Activated CD8-positive, alpha-beta memory T cell treated with anti-CD3 and anti-CD28 coated beads, Interleukin-2, amount 50 U/mL, for 4 hours (primary cell): ENCODE results near the gene AARSD1.
"Not testable (repeated sequence)": the region's sequence is repeated elsewhere in the genome, so short reads cannot be mapped to it uniquely, and the experiment has no call there.

Experiments used
- DNase-seq: peaks from one replicate; pipeline ENCODE4 v3.0.0-alpha.2; 2020

The AARSD1 gene, protein sequence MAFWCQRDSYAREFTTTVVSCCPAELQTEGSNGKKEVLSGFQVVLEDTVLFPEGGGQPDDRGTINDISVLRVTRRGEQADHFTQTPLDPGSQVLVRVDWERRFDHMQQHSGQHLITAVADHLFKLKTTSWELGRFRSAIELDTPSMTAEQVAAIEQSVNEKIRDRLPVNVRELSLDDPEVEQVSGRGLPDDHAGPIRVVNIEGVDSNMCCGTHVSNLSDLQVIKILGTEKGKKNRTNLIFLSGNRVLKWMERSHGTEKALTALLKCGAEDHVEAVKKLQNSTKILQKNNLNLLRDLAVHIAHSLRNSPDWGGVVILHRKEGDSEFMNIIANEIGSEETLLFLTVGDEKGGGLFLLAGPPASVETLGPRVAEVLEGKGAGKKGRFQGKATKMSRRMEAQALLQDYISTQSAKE

DNA sequence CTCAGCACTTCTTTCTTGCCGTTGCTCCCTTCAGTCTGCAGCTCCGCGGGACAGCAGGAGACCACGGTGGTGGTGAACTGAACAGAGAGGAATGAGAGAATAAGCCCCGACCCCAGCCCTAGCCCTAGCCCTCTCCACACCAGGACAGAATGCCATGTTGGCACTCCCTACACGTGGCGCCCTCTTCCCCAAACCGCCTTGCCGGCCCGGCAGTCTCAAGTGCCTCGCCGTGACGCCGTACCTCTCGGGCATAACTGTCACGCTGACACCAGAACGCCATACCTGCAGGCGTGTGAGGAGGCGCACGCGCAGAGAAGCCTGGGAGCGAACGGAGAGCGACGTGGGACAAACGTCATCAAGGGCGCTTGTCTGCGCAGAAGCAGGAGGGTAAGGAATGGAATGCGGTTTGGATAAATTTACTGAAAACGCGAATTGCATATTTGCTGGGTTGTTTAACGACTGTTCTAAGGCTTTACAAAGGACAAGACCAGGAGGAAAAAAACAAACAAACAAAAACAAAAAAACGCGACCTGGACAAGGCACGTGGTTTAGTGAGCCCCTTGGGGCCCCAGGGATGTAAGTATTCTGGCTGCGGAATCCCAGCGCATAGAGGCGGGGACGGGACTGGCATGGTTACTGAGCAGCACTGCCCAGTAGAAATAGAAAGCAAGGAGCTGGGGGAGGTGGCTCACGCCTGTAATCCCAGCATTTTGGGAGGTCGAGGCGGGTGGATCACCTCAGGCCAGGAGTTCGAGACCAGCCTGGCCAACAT, at the start of gene AARSD1:
Gene AARSD1, minus strand, starts transcription at position 294 of the 772 bp plus-strand sequence. Its CDS starts 14 bp downstream, at position 280.
- DNase-seq: peak; percentile 85

DNA sequence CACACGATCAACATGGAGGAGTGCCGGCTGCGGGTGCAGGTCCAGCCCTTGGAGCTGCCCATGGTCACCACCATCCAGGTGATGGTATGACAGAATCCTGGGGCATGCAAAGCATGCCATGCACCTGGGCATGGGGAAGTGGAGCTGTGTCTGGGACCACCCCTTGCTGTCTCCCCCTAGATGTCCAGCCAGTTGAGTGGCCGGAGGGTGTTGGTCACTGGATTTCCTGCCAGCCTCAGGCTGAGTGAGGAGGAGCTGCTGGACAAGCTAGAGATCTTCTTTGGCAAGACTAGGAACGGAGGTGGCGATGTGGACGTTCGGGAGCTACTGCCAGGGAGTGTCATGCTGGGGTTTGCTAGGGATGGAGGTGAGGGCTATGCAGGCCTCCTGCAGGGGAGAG, 49.0 kb upstream of the AARSD1 start:
- no peak for DNase-seq

DNA sequence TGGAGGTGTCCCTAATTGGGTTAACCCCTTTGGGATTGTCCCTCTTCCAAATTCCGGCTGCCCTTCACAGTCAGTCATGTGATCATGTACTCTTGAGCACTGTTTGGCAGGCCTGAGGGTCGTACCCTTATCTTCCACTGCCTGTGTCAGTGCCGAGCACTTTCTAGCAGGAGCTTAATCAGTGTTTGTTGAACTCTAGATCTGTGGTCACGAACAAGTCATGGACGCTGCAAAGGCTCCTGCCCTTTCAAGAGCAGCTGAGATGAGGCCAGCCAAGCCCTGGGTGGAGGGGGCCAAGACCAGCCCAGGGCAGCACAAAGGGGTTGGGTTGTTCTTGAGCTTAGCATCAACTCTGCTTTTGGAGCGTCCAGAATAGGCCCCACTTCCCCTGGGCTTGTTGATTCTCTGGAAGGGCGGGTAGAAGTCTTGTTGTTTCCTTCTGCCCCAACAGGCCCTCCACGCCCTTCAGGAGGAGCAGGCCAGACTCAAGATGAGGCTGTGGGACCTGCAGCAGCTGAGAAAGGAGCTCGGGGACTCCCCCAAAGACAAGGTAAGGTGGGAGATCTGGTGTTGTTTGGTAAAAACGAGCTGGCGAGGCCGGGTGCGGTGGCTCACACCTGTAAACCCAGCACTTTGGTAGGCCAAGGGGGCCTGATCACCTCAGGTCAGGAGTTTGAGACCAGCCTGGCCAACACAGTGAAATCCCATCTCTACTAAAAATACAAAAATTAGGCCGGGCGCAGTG, 47.6 kb upstream of the AARSD1 start:
- DNase-seq: no peak

DNA sequence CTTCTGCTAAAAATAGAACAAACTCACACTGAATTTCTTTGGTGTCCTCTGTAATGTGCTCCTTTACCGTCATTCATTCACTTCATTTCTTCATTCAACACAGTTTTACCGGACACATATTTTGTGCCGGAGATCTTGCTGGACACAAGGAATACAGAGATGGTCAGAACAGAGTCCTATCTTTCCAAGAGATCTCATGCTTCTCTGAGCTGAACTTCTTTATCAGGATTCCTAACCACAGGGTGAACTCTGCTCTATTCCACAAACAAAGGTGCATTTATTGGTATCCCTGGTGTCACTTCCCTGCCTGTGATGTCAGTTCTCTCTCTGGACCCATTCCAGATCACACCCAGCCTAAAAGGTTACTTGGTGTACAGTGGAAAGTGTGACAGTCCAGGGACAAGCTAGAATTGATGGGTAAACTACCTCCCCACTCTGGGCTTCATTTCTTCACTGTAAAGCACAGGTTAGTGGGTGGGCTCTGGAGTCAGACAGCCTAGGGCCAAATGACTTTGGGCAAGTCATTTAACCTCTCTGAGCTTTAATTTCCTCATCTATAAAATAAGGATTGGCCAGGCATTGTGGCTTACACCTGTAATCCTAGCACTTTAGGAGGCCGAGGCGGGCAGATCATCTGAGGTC, 46.5 kb upstream of the AARSD1 start:
- no peak for DNase-seq

DNA sequence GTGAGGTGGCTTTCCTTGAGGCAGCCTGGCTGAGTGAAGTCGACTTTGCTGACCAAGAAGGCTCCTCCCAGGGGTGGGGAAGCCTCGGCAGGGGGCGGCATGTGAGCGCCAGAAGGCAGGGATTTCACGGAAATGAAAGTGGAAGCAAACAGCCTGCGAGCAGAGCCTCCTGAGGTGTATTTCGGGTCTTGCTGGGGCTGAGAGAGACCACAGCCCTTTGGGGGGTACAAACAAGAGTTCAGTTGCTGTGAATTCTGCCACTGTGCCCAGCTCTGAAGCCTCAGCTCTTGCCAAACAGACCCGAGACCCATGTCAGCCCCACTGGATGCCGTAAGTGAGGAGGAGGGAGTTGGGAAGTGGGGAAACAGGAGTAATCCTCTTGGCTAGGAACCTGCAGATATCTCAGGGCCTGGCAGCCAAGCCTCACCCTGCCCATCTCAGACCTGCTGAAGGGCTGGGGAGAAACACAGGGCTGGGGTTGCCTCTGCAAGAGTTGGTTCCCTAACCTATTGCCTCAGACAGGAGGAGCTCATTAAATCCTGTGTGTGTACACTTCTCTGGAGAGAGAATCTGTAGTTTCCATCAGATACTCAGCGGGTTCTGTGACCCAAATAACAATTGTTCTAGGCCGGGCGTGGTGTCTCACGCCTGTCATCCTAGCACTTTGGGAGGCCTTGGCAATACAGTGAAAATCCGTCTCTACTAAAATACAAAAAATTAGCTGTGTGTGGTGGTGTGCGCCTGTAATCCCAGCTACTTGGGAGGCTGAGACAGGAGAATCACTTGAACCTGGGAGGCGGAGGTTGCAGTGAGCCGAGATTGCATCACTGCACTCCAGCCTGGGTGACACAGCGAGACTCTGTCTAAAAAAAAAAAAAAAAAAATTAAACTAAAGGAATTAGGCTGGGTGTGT, 42.6 kb upstream of the AARSD1 start, which contains the start of gene IFI35:
Gene IFI35, plus strand, starts transcription at position 146 of the 913 bp plus-strand sequence. Its CDS starts 164 bp downstream, at position 310.
- peak; percentile 82 for DNase-seq

DNA sequence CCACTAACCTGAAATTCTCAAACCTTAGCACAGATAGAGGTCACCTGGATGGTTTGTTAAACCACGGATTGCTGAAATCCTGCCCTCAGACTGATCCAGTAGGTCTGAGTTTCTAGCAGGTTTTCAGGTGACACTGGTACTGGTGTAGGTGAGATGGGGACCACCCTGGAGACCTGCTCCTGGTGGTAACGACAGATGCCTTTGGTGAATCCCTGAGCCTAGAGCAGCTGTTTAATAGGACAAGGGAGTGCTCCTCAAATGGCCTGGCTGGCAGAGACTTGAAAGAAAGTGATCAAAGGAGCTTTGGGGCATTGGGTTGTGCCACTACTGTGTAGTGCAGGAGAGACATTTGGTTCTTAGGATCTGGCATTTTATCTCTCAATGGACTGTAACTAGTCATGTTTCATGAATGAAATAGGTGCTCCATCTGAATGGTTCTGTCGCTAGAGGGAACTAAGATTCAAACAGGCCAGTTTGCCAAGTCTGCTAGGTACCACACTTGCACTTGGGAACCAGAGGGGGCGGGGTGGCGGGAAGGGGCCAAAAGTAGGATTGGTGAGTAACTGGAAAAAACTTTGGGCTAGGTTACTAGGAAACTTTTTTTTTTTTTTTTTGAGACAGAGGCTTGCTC, 39.4 kb upstream of the AARSD1 start:
- DNase-seq: no peak

DNA sequence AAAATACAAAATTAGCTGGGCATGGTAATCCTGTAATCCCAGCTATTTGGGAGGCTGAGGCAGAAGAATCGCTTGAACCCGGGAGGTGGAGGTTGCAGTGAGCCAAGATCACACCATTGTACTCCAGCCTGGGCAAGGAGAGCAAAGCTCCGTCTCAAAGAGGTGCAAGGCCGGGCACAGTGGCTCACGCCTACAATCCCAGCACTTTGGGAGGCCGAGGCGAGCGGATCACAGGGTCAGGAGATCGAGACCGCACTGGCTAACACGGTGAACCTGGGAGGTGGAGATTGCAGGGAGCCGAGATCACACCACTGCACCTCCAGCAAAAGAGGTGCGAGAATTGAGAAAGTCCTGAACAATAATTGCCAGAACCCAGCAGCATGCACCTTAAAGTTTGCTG, 36.6 kb upstream of the AARSD1 start:
- not testable (repeated sequence) for DNase-seq

DNA sequence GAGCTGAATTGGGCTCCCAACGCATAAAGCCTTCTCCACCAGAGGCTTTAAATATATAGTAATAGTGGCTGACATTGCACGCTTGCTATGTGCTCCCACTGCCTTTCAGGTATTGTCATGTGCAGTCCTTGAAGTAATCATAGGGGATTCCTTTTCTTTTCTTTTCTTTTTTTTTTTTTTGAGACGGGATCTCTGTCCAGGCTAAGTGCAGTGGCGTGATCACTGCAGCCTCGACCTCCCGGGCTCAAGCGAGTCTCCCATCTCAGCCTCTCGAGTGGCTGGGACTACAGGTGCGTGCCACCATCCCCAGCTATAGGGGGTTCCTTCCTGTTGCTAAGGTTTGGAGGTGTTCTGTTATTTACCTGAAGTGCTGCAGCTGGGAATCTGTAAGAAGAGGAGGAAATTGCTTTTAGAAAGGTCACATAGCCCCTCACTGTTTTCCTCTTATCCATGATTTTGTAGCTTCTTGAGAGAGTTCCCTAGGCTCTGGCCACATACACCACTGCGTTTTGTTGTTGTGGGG, 34.8 kb upstream of the AARSD1 start:
- no peak for DNase-seq

DNA sequence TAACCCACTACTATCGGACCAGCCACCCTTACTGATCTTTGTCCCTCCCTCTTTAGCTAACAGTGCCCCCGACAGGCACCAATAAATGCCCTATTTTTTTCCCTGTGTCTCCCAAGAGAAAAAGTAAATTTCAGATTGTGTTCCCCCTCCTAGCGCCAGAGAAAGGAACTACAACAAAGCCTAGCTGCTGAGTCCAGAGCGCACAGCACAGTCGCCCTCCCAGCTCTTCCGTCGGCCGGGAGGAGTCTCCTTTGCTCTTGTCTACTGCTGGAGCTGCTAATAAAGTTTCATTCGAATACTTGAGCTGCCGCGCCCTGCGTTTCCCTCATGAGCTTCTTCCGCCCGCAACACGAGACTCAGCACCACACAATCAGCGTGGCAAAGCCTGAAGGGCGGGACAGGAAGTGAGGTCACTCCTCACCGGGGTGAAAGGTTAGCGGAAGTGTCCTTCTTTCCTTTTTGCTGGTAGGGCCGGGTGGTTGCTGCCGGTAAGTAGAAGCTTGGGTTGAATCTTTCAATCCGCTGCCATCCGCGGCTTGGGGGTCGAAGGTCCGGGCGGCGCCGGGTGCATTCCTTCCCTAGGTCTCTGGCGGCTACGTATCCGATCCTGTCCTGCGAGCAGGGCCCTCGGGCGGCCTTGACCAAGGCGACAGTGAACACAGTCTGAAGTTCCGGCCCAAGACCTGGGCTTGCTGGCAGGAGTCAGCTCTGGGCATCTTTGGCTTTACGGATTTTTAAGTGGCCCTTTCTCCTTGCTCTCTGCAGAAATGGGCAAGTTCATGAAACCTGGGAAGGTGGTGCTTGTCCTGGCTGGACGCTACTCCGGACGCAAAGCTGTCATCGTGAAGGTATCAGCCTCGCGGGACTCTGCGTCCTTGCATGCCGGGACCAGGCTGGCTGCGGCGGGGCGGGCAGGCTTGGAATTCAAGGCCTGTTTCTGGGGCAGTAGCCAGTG, 34.0 kb upstream of the AARSD1 start, which contains the start of gene RPL27:
Gene RPL27, plus strand, starts transcription at position 436 of the 955 bp plus-strand sequence. Its CDS starts 332 bp downstream, at position 768.
- DNase-seq: peak; percentile 98

DNA sequence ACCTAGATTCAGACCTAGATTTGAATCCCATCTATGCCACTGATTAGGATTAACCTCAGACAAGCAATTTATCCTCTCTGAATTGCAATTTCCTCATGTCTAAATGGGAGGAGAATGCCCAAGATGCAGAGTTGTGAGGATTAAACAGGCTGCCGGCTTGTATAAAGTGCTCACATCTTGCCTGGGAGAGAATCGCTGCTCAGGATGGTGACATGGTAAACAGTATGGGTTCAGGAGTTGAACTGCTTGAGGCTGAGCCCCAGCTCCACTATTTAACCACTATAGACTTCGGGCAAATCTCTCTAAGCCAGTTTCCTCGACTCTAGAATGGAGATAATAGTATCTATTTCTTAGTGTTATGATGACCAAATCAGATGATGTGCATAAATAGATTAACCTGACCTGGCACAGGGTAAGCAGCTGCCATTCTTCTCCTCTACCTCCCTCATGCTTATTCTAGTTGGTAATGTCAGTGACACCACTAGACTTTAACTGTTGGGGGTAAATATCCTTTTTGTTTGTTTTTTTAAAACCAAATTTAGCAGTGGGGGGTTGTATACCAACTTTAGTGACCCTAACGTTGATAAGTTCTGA, 33.2 kb upstream of the AARSD1 start:
- no peak for DNase-seq

DNA sequence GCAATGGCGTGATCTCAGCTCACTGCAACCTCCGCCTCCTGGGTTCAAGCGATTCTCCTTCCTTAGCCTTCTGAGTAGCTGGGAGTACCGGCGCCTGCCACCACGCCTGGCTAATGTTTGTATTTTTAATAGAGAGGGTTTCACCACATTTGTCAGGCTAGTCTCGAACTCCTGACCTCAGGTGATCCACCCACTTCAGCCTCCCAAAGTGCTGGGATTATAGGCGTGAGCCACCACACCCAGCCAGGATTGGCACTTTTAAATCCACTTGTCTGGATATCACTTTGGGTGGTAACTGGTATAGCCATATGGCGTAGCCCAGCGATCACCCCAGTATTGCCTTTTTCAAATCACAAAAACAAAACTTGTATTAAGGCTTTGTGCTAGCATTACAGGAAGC, 29.7 kb upstream of the AARSD1 start:
- DNase-seq: not testable (repeated sequence)

DNA sequence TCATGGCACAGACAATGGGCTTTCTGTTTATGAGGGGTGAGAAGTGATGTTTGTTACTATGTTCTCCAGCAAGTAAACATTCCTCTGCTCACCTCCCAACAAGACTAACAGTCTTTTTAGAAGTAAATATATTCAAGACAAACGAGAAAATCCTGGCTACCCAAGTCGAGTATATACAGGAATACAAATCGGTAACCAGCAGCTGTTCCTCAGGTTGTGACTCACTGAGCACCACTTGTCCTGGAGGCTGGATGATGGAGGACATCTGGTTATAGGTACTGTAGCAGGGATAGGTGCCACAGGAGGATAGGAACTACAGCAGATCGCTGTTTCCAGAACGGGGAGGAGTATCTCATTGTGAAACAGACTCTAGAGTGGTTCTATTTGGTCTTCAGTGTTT, 28.6 kb upstream of the AARSD1 start:
- DNase-seq: no peak

DNA sequence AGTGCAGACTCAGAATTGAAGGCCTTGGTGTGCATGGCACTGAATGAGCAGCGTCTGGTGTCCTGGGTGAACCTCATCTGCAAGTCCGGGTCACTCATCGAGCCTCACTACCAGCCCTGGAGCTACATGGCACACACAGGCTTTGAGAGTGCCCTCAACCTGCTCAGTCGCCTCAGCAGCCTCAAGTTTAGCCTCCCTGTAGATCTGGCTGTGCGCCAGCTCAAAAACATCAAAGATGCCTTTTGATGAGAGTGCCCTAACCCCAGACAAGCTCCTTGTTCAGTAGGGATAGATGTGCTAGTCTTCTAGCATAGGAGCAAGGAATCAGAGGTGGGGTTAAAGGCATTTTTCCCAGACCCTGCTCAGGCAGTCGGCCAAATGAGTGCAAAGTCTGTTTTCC, 27.2 kb upstream of the AARSD1 start:
- no peak for DNase-seq

DNA sequence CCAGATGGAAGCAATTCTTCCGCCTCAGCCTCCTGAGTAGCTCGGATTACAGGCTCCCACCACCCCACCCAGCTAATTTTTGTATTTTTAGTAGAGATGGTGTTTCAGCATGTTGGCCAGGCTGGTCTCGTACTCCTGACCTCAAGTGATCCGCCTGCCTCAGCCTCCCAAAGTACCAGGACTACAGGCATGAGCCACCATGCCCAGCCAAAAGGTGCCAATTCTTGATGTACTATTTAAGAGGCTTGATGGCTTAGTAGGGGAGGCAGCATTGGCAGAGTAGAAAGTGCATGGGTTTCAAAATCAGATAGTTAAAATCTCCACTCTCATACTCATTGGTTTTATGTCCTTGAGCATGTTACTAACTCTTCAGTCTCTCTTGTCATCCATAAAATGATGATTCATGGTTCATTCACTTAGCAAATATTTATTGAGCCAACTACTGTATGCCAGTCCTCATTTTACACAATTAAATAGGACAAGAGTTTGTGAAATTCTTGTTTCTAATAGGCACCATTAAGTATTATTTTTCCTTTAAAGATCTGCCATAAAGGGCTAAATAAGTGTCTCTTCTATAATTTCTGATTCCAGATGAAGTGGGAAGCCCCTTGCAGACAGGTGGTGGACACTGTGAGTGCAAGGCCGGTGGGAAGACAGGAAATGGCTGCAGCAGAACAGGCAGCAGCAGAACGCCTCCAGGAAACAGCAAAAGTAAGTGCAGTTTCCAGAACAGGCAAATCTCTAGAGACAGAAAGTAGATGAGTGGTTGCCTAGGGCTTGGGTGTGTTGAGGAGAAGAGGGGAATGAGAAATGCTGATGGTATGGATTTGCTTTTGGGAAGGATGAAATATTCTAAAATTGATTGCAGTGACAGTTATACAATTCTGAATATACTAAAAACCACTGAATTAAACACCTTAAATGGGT, 25.7 kb upstream of the AARSD1 start:
- no peak for DNase-seq

DNA sequence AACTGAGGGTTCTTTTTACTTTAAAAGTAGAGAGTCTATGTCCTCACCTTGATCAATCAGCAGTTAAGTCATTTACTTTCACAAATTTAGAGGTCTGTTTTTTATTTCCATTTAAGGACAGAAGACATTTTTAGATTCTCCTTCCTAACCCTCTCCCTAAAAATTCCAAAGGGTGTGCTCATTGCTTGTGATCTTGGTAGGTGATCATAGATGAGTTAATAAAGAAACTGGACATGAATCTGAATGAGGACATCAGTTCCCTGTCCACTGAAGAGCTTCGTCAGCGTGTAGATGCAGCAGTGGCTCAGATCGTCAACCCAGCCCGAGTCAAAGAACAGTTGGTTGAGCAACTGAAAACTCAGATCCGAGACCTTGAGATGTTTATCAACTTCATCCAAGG, 24.9 kb upstream of the AARSD1 start:
- no peak for DNase-seq

DNA sequence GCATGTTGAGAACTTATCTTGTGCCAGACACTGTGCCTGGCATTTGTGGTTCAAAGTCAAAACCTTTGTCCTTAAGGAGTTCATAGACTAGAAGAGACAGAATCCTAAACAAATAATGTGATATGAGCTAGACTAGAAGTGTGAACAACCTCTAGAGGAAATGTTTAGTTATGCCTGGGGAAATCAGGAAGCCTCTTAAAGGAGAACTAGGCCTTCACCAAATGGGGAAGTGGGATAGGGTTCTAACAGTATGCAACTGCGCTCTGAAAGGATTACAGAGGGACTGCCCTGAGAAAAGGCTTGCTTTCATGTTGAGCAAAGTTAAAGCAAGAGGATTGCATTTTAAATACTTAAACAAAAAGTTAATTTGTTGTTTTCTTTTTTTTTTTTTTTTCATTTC, 21.0 kb upstream of the AARSD1 start:
- no peak for DNase-seq

DNA sequence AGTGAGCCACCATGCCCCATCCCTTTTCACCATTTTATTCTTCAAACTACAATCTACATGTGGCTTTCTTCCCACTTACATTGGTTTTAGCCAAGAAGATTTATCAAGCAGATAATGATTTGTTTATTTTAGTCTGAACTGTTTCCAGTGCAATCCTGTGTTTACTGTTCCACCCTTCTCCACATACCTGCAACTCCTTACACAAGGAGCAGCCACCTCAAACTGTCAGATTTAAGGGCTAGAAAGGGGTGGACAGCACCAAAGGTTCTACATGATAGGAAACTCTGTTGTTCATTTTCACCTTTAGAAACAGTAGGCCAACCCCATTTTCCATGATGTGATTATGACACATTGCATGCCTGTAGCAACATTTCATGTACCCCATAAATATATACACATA, 18.0 kb upstream of the AARSD1 start:
- DNase-seq: no peak
